Right cardiac atrium (tissue), 5 donors: Measurements from ENCODE around the gene CAPRIN2. TPM values are rescaled to one million over a fixed set of nuclear protein-coding genes. Genes with fewer than 3 reads are reported as not detected.

Source experiments
- ATAC-seq, 2 donors: fragments of 200-7000 bp; cut with Tn5 transposase; one replicate each; pipeline versions ENCODE4 v1.8.0 to v1.9.1; 2020; ENCODE audit warnings: moderate library complexity in 2 of 2, mild to moderate bottlenecking in 1 of 2
- DNase-seq, 3 donors: peaks; one replicate each; pipeline ENCODE4 v3.0.0-alpha.2; 2020
- H3K27ac ChIP-seq: one replicate; pipeline ENCODE4 v1.5.1; 2013; ENCODE audit warnings: mild to moderate bottlenecking, low read length, control low read depth, moderate library complexity
- H3K27me3 ChIP-seq: one replicate; pipeline ENCODE4 v1.6.1; 2013; ENCODE audit not compliant: control insufficient read depth, insufficient read depth
- H3K4me1 ChIP-seq: one replicate; pipeline ENCODE4 v1.6.1; 2013; ENCODE audit warnings: low read length; ENCODE audit not compliant: control insufficient read depth, insufficient read depth
- H3K4me3 ChIP-seq: one replicate; pipeline ENCODE4 v1.5.1; 2013; ENCODE audit warnings: low read length, control low read depth
- H3K9me3 ChIP-seq: one replicate; pipeline ENCODE4 v1.6.1; 2013; ENCODE audit warnings: low read length; ENCODE audit not compliant: control insufficient read depth
- WGBS: extraction: QIAGEN DNeasy Blood & Tissue Kit; methylation state at CpG from one replicate; pipeline ENCODE4 v1.1.7; 2013; 5-methylcytosine and 5-hydroxymethylcytosine counted together
- intact Hi-C, 4 donors: fragments of 100-400 bp; cut with DNase I; formaldehyde crosslinking; loops; one replicate each; pipeline versions ENCODE4 v1.11.0 to v1.14.0; 2022 to 2023
- polyA plus RNA-seq: library from polyadenylated mRNA; stranded (reverse); fragments of 200-250 nt; gene quantifications from one replicate; pipeline ENCODE4 v1.2.3, GENCODE V29; 2013
- total RNA-seq, 4 donors: library from RNA; stranded (reverse); fragmentation: NEBNext Ultra II Directional; extraction: Animal tissue kit (Norgen Biotek cat#: 25700); gene quantifications; one replicate each; pipeline ENCODE4 v1.2.1, GENCODE V29; 2021
- donor health status: healthy with polysubstance abuse.
- donor health status: DM: no; HTN: yes; CAD: no.
- donor health status: DM: no; HTN: no; CAD: no.
- donor health status: DM: no; HTN: yes; CAD: no; lungs with severe emphysema.
- donor health status: DM: yes; HTN: yes; CAD: no.

Gene CAPRIN2
- total and polyA plus RNA-seq, 5 donors = 18.6 to 39.6 (median 30.2) TPM

DNA sequence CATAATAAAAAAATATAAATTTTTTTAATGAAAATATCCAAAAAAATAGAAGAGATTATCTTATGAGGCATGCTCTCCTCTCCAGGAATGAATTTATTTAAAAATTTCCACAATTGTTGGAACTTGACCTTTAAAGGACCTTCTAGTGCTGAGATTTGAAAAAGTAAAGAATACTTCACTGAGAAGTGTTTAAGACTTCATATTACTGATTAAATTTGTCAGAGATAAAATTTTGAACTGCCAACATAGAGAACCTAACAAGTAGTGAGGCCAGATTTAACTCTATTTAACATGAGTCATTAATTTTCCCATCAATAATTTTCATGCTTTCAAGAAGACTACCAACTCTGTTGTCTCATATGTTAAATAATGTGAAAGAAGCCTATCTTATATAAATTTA is 14.5 kb downstream of the CAPRIN2 start:
- H3K4me1 ChIP-seq = no peaks in the 10 kb centered on the region
- ATAC-seq = no peak
- no peaks in the 10 kb centered on the region for H3K9me3 ChIP-seq
- no peak overlapping the region for H3K27ac ChIP-seq
- H3K4me3 ChIP-seq = no peak overlapping the region
- DNase-seq = no peak
- intact Hi-C loops = no loop called here
- H3K27me3 ChIP-seq = no peaks in the 10 kb centered on the region

DNA sequence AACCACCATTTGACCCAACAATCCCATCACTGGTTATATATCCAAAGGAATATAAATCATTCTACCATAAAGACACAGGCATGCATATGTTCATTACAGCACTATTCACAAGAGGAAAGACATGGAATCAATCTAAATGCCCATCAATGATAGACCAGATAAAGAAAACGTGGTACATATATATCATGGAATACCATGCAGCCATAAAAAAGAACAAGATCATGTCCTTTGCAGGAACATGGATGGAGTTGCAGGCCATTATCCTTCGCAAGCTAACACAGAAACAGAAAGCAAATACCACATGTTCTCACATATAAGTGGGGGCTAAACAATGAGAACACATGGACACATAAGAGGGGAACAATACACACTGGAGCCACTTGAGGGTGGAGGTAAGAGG is 15.7 kb downstream of the CAPRIN2 start:
- intact Hi-C loops = no loop called here
- WGBS = 97% methylated on average over 2 of the region's 2 CpGs
- H3K4me3 ChIP-seq = no peak overlapping the region

DNA sequence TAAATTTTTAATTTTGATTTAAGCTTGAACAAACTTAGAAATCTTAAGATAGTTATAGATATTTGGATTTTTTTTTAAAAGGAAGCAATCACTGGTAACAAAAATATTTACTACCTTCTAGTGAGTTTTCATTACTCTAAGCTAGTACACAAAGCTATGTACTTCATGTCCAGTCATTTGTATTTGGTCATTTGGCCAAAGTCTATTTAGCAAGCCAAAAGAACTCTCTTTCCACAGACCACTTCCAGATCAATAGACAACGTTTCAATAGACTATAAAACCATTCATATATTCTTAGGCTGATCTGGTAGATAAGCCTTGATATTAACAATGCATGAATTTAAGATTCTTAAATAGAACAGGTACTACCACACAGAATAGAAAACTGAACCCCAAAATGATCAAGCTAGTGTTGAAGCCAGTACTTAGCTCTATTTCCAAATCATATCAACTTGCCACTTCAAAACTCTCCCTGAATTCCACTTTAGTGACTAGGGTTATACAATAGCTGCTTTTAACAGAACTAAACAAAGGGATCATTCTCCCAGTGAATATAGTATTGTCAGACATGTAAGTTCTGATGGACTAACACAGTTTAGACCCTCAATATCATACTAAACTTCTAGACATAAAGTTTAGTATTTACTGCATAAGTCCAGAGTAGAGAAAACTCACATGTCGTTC is 21.7 kb downstream of the CAPRIN2 start:
- Histone ChIP-seq H3K27me3 (no peaks in the 10 kb centered on the region), H3K4me1 (no peaks in the 10 kb centered on the region), H3K9me3 (no peaks in the 10 kb centered on the region), H3K4me3 (no peak overlapping the region), H3K27ac (no peak overlapping the region)
- 88% methylated on average over 2 of the region's 2 CpGs for WGBS
- no peak for DNase-seq
- intact Hi-C loops = no loop called here
- no peak for ATAC-seq

More for the DNA sequence above, 15.7 kb downstream of the CAPRIN2 start:
- ATAC-seq (no peak), DNase-seq (no peak)
- no peaks in the 10 kb centered on the region for H3K4me1 ChIP-seq
- H3K9me3 ChIP-seq = no peaks in the 10 kb centered on the region
- no peaks in the 10 kb centered on the region for H3K27me3 ChIP-seq
- no peak overlapping the region for H3K27ac ChIP-seq

DNA sequence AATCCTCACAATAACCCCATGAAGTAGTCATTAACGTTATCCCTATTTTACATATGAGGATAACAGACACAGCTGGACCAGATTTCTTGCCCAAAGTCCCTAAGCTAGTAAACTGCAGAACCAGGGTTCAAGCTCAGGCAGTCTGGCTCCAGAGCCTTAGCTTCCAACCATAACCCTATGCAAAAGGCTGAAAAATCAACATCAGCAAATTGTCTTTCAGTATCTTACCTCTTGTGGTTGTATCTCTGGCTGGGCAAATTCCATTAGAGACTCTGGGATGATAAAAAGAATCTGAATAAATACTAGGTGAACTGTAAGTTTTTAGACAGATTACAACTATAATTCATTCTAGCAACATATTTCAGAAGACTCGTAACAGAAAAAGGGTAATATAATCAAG is 24.7 kb downstream of the CAPRIN2 start:
- no peaks in the 10 kb centered on the region for H3K4me1 ChIP-seq
- 93% methylated on average over 2 of the region's 2 CpGs for WGBS
- DNase-seq (no peak), ATAC-seq (no peak)
- intact Hi-C loops = no loop called here
- H3K9me3 ChIP-seq = no peaks in the 10 kb centered on the region
- H3K4me3 ChIP-seq = no peak overlapping the region
- no peak overlapping the region for H3K27ac ChIP-seq
- H3K27me3 ChIP-seq = no peaks in the 10 kb centered on the region

DNA sequence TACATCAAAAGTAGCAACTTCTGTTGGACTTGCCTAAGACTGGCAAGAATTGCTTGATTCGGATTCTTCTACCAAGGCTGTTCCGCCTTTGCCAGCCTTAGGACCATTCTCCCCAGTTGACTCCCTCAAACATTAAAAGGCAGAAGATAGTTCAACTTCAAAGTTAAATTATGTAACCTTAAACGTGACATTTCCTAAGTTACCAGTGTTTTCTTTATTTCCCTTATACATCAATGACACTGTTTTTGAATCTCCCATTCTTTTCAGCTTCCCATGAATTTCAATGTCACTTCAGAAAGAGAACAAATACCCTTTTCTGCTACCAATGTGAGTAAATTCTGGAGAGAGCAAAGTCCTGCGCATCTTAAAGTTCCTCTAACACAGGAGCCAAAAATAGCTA is 25.2 kb downstream of the CAPRIN2 start:
- DNase-seq (no peak), ATAC-seq (no peak)
- Histone ChIP-seq H3K4me1 (no peaks in the 10 kb centered on the region), H3K9me3 (no peaks in the 10 kb centered on the region), H3K4me3 (no peak overlapping the region), H3K27me3 (no peaks in the 10 kb centered on the region), H3K27ac (no peak overlapping the region)
- WGBS = 94% methylated on average over 4 of the region's 4 CpGs
- intact Hi-C loops = no loop called here

DNA sequence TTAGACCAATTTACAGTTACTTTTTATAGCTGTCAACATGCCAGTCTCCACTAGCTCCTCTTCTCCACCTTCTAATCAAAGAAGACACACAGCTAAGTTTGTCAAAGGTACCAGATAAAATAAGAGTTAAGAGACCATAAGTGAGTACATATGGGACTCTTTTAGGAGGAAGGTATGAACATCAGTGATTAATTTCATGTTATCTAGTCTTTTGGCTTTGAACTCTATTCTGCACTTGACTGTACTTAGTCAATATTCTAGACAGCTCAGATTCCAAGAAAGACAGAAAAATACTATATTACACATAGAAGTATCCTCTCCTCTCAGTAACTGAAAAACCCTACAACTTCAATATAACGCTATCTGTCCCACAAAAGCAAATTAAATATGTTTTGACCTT is 28.1 kb downstream of the CAPRIN2 start:
- no peaks in the 10 kb centered on the region for H3K27me3 ChIP-seq
- H3K4me1 ChIP-seq = no peaks in the 10 kb centered on the region
- intact Hi-C loops = no loop called here
- no peak overlapping the region for H3K4me3 ChIP-seq
- 97% methylated on average over 1 of the region's 1 CpG for WGBS
- H3K27ac ChIP-seq = no peak overlapping the region
- DNase-seq (no peak), ATAC-seq (no peak)
- H3K9me3 ChIP-seq = no peaks in the 10 kb centered on the region

DNA sequence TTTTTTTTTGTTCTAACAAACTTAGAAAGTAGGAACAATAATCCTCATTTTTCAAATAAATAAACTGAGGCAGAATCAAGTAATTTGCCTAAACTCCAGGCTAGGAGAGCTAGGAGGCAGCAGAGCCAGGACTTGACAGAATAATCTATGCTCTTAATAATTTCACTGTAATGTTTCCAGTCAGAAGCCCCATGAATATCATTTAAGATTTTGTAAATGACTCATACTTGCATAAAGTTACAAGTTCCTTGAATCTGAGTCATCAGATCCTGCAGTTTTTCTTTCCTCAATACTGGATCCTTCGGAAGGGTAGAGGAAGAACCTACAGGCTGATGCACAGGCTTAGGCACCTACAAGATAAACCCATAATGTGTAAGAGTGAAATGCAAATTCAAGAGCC is 29.0 kb downstream of the CAPRIN2 start:
- DNase-seq = no peak
- no peak for ATAC-seq
- H3K27me3 ChIP-seq = no peaks in the 10 kb centered on the region
- H3K4me1 ChIP-seq = no peaks in the 10 kb centered on the region
- H3K27ac ChIP-seq = no peak overlapping the region
- 88% methylated on average over 1 of the region's 1 CpG for WGBS
- intact Hi-C loops = no loop called here
- H3K9me3 ChIP-seq = no peaks in the 10 kb centered on the region
- no peak overlapping the region for H3K4me3 ChIP-seq

DNA sequence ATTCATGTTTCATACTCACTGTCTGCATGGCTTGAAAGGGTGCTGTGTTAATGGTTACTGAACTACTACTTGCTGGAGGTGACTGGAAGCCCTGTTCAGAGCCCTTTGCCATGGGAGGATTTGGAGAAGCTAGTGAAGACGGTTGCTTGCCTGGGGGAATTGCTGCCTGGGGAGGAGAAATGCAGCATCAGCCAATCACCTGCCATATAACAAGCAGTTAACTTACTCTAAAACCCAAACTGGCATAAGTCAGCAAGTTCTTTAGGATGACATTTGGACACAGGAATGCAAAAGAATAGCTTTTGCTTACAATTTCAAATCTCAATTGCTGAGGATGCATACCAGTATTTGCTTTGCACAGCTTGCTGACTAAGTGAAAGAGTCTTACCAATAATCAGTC is 35.7 kb downstream of the CAPRIN2 start:
- H3K27ac ChIP-seq = no peak overlapping the region
- no peaks in the 10 kb centered on the region for H3K9me3 ChIP-seq
- intact Hi-C loops = no loop called here
- 66% methylated on average over 1 of the region's 1 CpG for WGBS
- ATAC-seq = no peak
- DNase-seq = no peak
- no peaks in the 10 kb centered on the region for H3K27me3 ChIP-seq
- no peak overlapping the region for H3K4me3 ChIP-seq
- no peaks in the 10 kb centered on the region for H3K4me1 ChIP-seq

DNA sequence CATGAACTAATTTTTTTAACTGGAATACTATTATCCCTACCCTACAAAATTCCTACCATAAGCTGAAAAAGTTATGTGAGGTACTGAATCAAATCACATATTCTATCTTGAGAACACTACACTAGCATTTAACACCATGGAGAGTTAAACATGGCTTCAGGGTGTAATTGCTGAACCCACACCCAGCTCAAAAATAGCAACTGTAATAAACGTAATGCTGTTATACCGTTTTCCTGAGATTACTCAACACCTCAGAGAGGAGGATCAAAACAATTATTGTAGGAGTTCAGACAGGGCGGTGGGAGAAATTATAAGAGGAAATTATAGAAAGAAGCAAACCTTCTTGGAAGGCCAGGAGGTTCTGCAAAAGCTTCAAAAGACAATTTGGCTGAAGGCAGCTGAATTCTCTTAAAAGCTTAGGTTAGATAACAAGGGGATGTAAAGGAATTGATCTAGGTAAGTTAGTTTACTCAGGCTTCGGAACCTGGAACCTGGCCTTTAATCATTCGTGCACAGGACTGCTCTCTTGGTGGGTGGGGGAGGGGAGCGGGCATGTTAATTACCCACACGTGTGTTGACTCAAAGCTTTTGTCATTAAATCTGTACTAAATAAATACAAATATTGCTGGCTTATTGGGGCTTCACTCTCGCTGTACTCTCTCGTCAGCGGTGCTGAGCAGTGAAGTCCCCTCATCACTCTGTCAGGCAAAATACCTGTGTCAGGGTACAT is 47.0 kb downstream of the CAPRIN2 start:
- no peak overlapping the region for H3K27ac ChIP-seq
- intact Hi-C loops = no loop called here
- H3K4me1 ChIP-seq = no peaks in the 10 kb centered on the region
- no peaks in the 10 kb centered on the region for H3K9me3 ChIP-seq
- H3K27me3 ChIP-seq = no peaks in the 10 kb centered on the region
- 88% methylated on average over 10 of the region's 10 CpGs for WGBS
- H3K4me3 ChIP-seq = no peak overlapping the region
- ATAC-seq = no peak
- no peak for DNase-seq

DNA sequence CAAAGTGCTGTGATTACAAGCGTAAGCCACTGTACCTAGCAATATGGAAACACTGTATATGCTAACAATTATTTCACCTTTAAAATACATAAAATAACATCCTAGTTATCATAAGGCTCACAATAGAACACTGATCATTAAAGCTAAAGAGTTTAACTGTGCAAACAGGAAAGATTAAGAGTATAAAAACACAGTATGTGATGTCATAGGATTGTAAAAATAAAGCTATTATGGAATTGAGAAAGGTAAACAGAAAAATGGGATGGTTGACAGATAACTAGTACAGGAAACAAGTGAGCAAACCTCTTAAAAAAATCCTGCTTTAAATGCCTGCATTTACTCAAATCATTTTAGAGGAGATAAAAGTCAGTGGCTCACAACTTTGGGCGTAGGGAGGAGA is 48.3 kb downstream of the CAPRIN2 start:
- Histone ChIP-seq H3K4me3 (no peak overlapping the region), H3K27me3 (no peaks in the 10 kb centered on the region), H3K4me1 (no peaks in the 10 kb centered on the region), H3K9me3 (no peaks in the 10 kb centered on the region), H3K27ac (no peak overlapping the region)
- no peak for DNase-seq
- 91% methylated on average over 2 of the region's 2 CpGs for WGBS
- no peak for ATAC-seq
- intact Hi-C loops = no loop called here

DNA sequence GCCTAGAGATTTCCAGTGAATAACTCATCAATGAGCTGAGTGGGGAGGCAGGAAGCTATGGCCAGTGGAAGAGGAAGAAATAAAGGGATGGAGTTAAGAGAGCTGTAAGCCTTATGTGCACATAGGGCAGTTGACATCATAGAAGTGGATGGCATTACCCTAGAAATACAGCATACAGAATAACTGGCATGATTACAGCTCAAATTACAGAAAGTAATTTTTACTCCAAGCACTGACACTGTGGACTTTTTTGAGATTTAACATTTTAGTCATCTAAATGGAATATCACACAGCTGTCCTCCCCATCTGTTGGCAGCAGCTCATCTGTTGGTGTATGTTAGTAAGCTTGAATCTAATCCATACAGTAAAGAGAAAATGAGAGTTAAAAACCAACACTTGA is 53.7 kb downstream of the CAPRIN2 start:
- DNase-seq = no peak
- intact Hi-C loops = no loop called here
- H3K4me1 ChIP-seq = no peaks in the 10 kb centered on the region
- H3K27ac ChIP-seq = no peak overlapping the region
- H3K4me3 ChIP-seq = no peak overlapping the region
- no peaks in the 10 kb centered on the region for H3K27me3 ChIP-seq
- no peak for ATAC-seq
- H3K9me3 ChIP-seq = no peaks in the 10 kb centered on the region
